Stimulated activated CD8-positive, alpha-beta memory T cell treated with anti-CD3 and anti-CD28 coated beads, Interleukin-15, amount 100 ng/mL, for 48 hours (primary cell): ENCODE results near the gene RPGRIP1.
"Not testable (repeated sequence)": the region's sequence is repeated elsewhere in the genome, so short reads cannot be mapped to it uniquely, and the experiment has no call there.

Experiments
- DNase-seq, 2 donors: peaks; one replicate each; pipeline ENCODE4 v3.0.0-alpha.2; 2020; ENCODE audit warnings: low read depth in 2 of 2

RPGRIP1 gene

DNA sequence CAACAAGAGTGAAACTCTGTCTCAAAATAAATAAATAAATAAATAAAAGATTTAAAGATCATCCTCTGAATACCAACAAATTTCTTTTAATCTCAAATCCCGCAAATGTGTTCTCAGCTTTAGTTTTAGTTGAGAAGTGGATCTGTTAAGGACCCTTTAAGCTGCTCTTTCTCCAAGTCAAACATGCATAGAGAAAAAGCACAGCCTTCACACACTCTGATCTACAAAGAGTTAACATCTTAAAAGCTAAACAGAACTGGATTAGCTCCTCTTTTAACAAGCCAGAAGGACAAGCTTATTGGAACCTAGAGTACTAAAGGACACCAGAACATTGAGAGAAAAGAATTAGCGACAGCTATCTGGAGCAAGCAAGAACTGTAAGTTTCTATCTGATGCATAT, at the start of gene RPGRIP1:
RPGRIP1 (plus strand) TSS at position 301 of the 400 bp plus-strand sequence. CDS start 7,894 bp downstream, outside the sequence.
- DNase-seq: no peak

DNA sequence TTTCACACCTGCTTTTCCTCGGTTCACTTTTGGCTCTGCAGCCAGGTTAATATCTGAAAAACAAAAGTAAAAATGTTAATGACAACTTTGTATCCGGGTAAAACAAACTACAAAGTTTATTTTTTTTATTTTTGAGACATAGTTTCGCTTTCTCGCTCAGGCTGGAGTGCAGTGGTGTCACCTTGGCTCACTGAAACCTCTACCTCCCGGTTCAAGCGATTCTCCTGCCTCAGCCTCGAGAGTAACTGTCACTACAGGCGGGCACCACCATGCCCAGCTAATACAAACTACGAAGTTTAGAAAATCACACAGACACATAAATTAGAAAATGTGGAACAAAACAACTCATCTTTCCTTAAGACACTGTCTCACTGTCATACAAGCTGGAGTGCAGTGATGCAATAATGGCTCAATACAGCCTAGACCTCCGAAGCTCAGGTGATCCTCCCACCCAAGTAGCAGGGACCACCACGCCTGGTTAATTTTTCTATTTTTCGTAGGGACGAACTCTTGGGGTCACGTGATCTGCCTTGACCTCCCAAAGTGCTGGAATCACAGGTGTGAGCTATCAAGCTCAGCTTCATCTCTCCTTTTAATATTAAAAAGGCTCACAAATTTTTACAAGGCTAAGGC, 48.7 kb upstream of the RPGRIP1 start:
- no peak for DNase-seq

DNA sequence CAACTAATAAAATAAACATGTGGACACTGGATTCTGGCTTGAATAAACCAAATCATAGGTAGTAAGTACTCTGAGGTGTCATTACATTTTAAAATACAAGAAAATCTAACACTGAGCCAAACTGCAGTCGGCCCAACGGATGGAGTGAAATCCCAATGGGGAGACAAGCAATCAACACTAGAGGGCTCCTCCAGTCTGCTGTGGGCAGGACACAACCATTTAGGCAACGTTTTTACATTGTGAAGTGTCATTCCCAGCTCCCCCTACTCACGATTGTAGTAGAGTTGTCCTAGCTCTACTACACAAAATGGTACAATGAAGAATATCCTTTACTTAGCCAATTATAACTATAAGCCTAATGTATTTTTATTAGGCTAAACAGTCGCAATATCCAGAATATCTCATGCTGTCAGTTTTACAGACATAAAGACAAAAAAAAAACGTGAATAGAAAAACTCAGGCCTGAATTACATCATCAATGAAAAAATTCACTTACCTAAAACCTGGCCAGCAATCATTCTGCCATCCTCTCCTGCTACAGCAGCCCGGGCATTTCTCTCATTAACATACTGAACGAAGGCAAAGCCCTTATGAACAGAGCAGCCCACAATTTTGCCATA, 46.3 kb upstream of the RPGRIP1 start:
- no peak for DNase-seq

DNA sequence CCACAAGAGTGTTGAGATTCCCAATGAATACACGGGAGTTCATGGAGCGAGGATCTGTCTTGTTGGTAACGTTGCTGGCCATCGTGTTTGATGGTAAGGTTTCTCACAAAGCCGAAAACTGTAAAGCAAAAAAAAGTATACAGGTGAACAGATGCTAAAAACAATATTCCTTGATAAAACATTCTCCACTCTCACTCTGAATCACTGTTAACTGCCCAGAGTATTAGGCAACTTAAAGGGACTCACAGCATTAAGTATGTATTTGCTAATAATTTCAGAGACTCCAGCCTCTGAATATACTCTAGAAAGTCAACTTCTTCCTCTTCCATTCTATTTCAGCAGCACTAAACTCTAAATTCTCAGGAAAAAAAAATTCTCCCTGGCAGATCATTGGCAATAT, 45.8 kb upstream of the RPGRIP1 start:
- DNase-seq: no peak

DNA sequence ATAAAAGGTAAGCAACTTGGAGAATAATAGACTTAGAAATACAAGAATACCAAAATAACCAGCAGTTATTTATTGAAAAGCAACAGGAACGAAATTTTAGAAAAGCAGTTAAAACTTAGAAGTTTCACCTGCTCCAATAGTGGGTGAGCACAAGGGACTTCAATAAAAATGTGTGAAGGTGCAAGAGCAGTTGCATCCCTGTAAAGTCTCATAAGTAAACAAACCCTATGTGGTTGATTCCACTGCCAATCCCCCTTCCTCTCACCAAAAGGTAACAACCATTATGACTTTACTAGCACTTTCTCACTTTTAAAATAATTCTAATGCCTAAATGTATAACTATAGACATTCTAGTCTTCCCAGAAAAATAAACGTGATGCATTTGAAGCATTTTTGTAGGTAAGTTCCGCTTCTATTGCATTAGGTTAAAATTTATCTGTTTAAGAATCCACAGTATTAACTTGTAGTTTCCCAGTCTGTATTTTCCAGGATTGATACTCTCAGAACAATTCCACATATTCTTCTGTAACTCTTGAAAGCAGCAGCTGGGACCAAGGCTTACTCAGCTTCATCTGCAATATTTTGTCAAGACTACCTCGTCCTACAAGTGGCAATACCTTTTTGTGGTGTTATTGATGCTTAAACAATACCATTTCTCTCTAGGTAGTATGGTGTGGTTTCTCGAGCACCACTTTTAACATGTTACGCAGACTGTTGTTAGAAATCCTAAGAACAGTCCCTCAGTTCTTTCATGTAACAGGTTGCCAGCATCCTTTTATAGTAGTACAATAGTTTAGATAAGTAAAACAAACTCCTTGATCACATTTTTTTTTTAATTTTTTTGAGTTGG, 42.7 kb upstream of the RPGRIP1 start:
- DNase-seq: no peak

DNA sequence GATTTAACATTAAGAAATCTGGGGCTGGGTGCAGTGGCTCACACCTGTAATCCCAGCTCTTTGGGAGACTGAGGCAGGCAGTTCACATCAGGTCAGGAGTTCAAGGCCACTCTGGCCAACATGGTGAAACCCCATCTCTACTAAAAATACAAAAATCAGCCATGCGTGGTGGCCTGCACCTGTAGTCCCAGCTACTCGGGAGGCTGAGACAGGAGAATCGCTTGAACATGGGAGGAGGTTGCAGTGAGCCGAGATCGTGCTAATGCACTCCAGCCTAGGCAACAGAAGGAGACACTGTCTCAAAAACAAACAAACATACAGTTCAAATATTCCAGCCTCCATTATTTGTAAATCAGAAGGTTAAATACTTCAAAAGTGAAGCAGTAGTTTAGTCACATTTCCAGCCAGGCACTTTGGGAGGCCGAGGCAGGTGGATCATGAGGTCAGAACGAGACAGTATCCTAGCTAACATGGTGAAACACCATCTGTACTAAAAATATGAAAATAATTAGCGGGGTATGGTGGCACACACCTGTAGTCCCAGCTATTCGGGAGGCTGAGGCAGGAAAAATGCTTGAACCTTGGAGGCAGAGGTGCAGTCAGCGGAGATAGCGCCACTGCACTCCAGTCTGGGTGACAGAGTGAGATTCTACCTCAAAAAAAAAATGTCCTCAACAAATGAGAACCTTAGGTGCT, 40.9 kb upstream of the RPGRIP1 start:
- no peak for DNase-seq

DNA sequence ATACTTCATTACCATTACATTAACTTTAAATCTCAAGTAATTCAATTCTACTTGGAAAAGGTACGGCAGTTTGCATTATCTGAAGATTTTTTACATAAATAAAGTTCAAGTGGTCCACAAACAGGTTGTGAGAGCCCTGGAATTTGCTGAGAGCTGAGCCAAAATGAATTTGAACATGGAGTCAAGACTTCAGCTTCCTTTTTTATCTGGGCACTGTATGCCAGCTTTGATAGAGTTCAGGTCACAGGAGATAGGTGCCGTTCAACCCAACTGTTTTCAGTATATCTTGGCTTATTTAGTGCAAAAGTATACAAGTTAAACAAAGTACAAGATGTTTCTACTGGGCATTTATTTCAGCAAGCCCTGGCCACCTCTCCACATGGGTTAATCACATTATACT, 39.5 kb upstream of the RPGRIP1 start:
- DNase-seq: no peak

DNA sequence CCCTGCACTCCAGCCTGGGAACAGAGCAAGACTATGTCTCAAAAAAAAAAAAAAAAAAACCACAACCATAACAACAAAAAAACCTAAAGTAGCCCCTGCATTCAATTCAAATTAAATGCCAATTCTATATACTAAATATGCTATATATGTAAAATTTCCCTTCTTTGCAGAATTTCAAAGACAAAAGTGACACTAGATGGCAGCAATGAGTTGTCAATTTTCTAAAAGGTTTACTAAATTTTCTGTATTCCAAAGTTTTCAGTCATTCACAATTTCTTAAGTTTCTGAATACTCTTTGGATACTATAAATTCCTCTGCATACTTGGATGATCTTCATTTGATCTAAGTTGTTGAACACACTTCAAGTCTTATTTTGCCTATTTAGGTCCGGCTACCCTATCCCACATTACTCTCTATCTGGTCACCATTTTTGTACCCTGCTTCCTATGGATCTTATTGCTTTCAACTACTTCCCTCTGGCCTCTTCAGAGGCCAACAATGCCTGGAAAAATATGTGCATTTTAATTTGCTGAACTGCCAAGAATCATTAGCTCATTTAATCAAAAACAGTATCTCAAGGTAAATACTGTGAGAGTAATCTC, 38.6 kb upstream of the RPGRIP1 start:
- DNase-seq: no peak

DNA sequence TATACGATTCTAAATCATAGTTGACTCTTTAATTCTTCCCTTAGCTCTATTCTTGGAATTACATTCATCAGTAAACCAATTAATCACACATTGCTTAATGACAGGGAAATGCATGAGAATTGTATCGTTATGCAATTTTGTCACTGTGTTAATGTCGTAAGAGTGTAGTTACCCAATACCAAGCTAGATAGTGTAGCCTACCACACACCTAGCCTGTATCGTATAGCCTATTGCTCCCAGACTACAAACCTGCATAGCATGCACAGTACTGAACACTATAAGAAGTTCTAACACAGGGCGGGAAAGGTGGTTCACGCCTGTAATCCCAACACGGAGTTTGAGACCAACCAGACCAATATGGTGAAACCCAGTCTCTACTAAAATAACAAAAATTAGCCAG, 35.3 kb upstream of the RPGRIP1 start:
- DNase-seq: no peak

DNA sequence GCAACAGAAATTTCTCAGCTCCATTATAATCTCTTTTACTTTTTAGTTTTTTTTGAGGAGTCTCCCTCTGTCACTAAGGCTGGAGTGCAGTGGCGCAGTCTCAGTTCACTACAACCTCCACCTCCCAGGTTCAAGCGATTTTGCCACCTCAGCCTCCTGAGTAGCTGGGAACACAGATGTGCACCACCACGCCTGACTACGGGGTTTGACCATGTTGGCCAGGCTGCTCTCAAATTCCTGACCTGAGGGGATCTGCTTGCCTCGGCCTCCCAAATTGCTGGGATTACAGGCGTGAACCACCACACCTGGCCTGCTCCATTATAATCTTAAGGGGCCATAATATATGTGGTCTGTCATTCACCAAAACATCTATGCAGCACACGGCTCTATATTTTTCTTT, 34.1 kb upstream of the RPGRIP1 start:
- no peak for DNase-seq

DNA sequence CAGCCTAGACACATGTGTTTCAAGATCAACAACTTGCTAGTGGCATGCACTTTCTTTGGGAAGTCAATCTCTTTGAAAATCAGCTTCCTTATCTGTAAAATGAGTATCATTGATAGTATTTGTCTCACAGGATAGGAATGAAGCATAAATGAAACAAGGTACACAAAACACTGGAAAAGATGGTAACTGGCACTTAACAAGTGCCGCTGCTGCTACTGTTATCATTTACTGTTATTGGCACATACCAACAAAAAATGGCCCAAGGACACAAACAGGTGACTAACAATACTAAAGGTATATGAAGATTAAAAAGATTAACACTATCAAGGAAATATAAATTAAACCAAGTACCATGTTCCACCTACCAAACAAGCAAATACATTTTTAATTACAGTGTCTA, 31.5 kb upstream of the RPGRIP1 start:
- no peak for DNase-seq

DNA sequence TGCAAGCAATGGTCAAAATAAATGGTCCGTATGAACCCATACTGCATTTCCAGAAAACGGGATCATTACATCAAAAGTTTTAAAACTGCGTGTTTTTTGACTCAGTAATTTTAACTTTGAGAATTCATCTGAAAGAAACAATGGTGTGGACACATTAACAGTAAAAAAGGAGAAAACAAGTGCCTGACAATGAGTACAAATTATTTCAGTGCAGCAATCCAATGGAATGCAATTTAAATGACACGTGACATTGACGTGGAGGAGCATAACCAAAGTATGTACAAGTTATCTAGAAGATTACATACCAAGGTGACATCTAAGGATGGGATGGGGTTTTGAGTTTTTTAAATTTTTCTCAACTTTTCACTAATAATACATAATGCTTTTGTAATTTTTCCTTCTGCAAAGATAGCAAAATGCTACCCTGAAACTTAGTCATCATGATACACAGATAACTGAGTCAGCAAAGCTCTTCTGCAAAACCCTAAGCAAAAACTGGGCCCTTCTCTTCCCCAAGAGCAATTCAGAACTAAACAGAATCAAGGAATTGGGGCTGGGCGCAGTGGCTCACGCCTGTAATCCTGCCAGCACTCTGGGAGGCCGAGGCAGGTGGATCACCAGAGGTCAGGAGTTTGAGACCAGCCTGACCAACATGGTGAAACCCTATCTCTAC, 31.0 kb upstream of the RPGRIP1 start:
- DNase-seq: no peak

DNA sequence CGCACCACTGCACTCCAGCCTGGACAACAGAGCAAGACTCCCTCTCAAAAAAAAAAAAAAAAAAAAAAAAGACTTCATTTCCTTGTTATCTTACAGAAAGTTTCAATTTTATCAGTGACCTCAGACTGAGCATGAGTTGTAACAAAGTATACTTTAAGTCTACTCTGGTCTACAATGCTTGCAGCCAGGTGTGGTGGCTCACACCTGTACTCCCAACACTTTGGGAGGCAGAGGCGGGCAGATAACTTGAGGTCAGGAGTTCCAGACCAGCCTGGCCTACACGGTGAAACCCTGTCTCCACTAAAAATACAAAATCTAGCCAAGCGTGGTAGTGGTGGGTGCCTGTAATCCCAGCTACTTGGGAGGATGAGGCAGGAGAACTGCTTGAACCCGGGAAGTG, 28.7 kb upstream of the RPGRIP1 start:
- no peak for DNase-seq

DNA sequence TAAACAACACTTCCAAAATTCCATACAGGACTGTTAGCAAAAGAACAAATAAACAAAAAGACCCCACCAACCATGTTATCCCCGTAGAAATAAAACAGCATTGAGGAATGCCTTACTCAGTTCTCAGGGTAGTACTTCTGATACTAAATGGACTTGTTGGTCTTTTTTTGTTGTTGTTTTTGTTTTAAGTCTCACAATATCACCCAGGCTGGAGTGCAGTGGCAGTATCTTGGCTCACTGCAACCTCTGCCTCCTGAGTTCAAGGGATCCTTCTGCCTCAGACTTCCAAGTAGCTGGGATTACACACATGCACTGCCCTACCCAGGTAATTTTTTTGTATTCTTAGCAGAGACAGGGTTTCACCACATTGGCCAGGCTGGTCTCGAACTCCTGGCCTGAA, 27.7 kb upstream of the RPGRIP1 start:
- no peak for DNase-seq

DNA sequence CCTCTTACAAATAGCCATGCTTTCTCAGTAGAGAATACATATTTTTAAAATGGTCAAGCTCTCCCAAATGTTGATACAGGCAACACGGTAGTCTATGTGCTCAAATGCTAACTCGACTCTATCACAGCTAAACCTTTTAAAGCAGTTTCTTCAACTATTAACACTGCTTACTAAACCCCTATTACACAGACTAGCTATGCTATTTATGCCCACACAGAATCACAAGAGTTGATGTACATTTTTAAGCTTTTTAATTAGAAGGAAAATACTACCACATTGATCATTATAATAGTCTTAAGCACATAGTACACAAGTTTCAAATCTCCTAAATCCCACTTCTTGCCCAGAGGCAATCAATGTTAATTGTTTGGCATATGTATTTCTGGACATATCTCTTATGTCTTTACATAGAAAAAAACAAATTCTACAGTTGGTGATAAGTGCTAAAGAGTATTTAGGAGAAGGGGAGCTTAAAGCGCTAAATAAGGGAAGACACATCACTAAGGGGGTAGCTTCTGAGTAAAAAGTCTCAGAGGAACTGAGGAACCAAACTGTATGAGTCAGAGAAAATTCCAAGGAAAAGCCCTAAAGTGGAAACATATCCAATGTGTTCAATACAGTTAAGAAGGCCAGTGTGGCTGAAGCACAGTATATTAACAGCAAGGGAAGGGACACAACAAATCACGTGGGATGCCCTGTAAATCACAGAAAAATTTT, 24.3 kb upstream of the RPGRIP1 start:
- no peak for DNase-seq

DNA sequence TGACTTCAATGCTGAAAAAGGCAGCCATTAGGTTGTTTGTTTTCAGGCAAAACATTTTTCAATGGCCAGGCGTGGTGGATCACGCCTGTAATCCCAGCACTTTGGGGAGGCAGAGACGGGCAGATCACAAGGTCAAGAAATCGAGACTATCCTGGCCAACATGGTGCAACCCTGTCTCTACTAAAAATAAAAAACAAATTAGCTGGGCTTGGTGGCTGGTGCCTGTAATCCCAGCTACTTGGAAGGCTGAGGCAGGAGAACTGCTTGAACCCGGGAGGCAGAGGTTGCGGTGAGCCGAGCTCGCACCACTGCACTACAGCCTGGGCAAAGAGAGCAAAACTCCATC, 23.8 kb upstream of the RPGRIP1 start:
- DNase-seq: not testable (repeated sequence)

DNA sequence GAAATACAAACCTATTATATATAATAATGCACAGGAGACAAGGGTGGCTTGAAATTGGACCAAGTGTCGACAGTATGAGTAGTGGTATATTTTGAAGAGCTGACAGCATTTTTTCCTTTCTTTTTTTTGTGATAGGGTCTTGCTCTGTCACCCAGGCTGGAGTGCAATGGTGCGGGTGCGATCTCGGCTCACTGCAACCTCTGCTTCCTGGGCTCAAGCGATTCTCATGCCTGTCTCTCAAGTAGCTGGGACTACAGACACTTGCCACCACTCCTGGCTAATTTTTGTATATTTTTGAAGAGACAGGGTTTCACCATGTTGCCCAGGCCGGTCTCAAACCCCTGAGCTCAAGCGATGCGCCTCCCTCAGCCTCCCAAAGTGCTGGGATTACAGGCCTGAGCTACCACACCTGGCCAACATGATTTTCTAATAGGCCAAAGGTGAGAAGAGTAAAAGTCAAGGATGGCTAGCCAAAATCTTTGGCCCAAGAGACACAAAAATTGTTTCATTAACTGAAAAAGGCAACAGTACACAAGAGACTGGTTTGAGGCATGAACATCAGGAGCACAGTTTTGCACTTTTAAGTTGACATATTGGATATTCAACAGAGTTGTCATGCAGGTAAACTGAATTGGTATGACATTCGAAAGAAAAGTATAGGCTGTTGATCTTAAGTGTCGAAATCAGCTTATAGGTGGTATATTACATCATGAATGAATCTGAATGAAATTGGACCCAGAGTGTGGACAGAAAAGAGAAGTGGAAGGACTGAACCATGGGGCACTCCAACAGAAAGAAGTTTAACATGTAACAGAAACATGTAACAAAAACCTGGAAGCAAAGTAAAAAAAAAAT, 23.1 kb upstream of the RPGRIP1 start:
- DNase-seq: no peak

DNA sequence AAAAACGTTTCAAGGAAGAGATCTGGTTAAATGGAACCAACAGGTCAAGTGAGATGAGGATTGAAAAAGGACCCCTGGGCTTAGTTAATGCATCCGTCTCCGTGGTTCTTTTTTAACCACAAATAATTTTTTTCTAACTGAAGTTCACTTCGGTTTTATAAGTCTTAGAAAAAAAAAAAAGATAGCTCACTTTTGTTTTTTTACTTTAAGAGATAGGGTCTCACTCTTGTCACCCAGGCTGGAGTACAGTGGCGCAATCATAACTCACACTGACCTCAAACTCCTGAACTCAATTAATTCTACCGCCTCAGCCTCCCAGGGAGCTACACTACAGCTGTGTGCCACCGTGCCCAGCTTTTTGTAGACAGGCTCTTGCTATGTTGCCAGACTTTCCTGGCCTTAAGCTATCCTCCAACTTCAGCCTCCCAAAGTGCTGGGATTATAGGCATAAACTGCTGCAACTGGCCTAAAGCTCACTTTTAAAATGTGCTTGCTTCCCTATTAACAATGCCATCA, 22.4 kb upstream of the RPGRIP1 start:
- DNase-seq: no peak

DNA sequence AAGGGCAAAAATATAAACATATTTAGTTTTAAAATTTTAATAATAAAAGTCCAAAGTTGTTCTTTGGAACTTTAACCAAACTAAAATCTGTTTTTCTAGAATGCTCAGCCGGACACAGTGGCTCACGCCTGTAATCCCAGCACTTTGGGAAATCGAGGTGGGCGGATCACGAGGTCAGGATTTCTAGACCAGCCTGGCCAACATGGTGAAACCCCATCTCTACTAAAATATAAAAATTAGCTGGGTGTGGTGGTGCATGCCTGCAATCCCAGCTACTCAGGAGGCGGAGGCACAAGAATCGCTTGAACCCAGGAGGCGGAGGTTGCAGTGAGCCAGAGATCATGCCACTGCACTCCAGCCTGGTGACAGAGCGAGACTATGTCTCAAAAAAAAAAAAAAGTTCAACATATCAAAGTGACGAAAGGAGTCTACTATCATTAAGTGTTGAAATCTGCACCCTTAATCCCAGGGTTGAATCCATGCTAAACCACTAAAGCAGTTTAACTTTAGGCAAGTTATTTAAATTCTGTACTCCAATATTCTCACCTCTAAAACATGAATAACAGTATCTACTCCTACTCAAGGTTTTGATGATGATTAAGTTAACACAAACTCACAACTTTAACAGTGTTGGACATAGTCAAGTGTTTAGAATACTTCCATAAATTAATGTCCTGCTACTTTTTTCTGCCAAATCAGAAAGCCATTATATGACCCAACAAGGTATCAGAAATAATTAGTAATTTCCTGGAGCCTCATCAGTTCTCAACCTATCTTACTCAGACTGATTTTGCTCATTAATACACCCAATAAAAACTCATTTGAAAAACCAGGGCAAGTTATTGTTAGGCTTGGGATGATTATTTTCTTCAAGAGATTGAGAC, 21.6 kb upstream of the RPGRIP1 start:
- DNase-seq: no peak
